GM10248 (cell line): ENCODE data around the gene SMARCC1.

Experiments
- CTCF ChIA-PET: fragments of 300-600 bp; sonication (Branson Sonifier 250); formaldehyde crosslinking; extraction: SDS; loops from one replicate; lab custom pipeline; 2021; ENCODE audit warnings: antibody characterized with exemption; lab: Yijun Ruan, JAX
- POLR2A ChIA-PET: fragments of 350-650 bp; sonication (Branson Sonifier 250); formaldehyde crosslinking; extraction: SDS; loops from one replicate; lab custom pipeline; 2020; ENCODE audit warnings: antibody characterized with exemption; lab: Yijun Ruan, JAX
- DNase-seq: peaks from one replicate; pipeline ENCODE4 v3.0.0; 2012; ENCODE audit errors: extremely low spot score
- CTCF ChIP-seq: IDR thresholded peaks from 2 replicates; pipeline ENCODE4 v1.5.1; 2012; ENCODE audit warnings: mild to moderate bottlenecking, low read depth; ENCODE audit errors: extremely low read depth, missing control alignments, control extremely low read depth

Gene SMARCC1

GRCh38 chr3:47666118-47666517, 115.6 kb downstream of the SMARCC1 start:
- DNase-seq = no peak
- TF ChIP-seq CTCF = no peak
- ChIA-PET CTCF (interaction anchor here (0.8 kb wide), 1 partner anchor 40 kb away, joined by 3 read pairs; no protein-coding TSS in a partner anchor), POLR2A (no interaction called here)

DNA sequence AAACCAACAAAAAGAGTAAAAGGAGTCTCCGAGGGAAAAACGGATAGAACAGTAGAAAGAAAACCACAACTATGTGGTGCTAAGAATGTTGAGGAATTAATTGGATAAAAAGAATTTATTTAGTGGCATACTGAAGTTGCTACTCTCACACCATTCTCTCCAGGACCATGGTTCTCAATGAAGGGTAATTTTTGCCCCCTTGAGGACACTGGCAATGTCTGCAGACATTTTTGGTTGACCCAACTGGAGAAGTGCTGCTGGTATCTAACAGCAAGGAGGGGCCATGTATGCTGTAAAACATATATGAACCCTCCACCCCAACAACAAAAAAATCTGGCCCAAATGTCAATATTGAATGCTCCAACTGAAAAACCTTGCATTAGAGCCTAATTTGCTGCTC, 117.2 kb downstream of the SMARCC1 start:
- DNase-seq = no peak
- POLR2A ChIA-PET = no interaction called here
- CTCF ChIA-PET = no interaction called here
- peak; percentile 11 for TF ChIP-seq CTCF

- no peak for TF ChIP-seq CTCF
- ChIA-PET CTCF (no interaction called here), POLR2A (no interaction called here)
- DNase-seq = no peak
Measured at GRCh38 chr3:47663630-47664240, 118.0 kb downstream of the SMARCC1 start.

- ChIA-PET POLR2A (no interaction called here), CTCF (interaction anchor here (1.0 to 1.3 kb wide), 5 partner anchors 8 to 148 kb away, joined by 3 to 7 read pairs (median 3); no protein-coding TSS in a partner anchor)
- TF ChIP-seq CTCF = no peak
- no peak for DNase-seq
Measured at GRCh38 chr3:47661121-47661752, 120.5 kb downstream of the SMARCC1 start.

- POLR2A ChIA-PET = no interaction called here
- TF ChIP-seq CTCF = no peak
- CTCF ChIA-PET = no interaction called here
- no peak for DNase-seq
Measured at GRCh38 chr3:47658444-47658843, 123.2 kb downstream of the SMARCC1 start.

DNA sequence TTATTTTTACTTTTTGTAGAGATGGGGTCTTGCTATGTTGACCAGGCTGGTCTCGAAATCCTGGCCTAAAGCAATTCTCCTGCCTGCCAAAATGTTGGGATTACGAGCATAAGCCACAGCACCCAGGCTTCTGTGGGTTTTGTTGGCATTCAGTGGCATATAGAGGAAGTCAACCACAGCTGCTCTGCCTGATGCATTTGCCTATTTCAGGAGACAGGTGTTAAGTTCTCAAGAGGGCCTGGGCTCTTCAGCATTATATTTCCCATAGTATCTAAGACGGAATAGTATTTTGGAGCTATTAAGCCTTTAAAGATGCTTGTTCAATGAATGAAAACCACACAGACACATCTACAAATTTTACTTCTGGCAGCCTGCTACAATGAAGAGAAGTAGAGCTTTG, 129.6 kb downstream of the SMARCC1 start:
- no peak for TF ChIP-seq CTCF
- DNase-seq = no peak
- CTCF ChIA-PET = interaction anchor here (2.0 kb wide), 1 partner anchor 36 kb away, joined by 4 read pairs; no protein-coding TSS in a partner anchor
- POLR2A ChIA-PET = no interaction called here
